Activated naive CD8-positive, alpha-beta T cell (primary cell): ENCODE measurements around the gene BMP6.

Experiments used
- H3K27ac Mint-ChIP-seq: one replicate; pipeline ENCODE4 v1.8.0; 2021; ENCODE audit warnings: mixed read lengths
- H3K27me3 Mint-ChIP-seq: one replicate; pipeline ENCODE4 v1.8.0; 2021; ENCODE audit warnings: mixed read lengths
- H3K36me3 Mint-ChIP-seq: one replicate; pipeline ENCODE4 v1.8.0; 2021; ENCODE audit warnings: mixed read lengths
- H3K4me1 Mint-ChIP-seq: one replicate; pipeline ENCODE4 v1.8.0; 2021; ENCODE audit warnings: low read depth, mixed read lengths
- H3K4me3 Mint-ChIP-seq: one replicate; pipeline ENCODE4 v1.8.0; 2021; ENCODE audit warnings: mild to moderate bottlenecking, mixed read lengths
- H3K9me3 Mint-ChIP-seq: one replicate; pipeline ENCODE4 v1.8.0; 2021; ENCODE audit warnings: low read depth, mixed read lengths

BMP6 gene

DNA sequence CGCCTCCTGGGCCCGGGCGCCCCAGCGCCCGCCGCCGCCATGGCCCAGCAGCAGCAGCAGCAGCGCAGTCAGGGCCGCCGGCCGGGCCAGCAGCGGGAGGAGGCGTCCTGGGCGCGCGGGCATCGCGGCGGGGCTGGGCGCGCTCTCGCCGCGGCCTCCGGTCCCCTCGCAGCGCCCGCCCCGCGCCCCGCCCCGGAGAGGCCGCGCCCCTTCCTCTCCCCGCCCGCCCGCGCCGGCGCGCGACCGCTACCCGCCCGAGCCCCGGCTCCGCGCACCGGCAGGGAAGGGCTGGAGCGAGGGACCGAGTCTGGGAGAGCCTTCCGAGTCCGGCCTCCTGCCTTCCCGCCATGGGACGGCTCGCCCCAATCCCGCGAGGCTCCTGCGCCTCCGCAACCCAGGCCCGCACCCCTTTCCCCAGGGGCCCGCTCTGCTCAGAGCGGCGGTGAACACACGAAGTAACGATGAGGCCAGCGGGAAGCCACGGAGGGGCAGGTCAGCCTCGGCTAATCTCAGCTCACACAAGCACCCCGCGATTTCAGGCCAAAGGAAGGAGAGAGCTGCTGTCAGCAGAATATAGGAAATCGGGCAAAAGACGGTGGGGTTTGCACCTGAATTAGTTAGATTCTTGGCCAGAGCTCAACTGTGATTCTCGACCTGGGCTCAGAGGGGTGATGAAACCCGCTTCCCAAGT, 184.9 kb downstream of the BMP6 start, which contains the start of gene TXNDC5:
TSS of gene TXNDC5 (minus strand) at position 135 of the 691 bp plus-strand sequence. CDS start at position 123, 12 bp downstream.
- Mint-ChIP-seq H3K27ac (peak within 1 kb of the TSS; percentile 66), H3K27me3 (no peaks in the 10 kb centered on the region), H3K9me3 (no peaks in the 10 kb centered on the region), H3K4me1 (peaks cover 18% of the 10 kb centered on the region), H3K4me3 (peak within 1 kb of the TSS; percentile 92), H3K36me3 (no peaks in the 10 kb centered on the region)

DNA sequence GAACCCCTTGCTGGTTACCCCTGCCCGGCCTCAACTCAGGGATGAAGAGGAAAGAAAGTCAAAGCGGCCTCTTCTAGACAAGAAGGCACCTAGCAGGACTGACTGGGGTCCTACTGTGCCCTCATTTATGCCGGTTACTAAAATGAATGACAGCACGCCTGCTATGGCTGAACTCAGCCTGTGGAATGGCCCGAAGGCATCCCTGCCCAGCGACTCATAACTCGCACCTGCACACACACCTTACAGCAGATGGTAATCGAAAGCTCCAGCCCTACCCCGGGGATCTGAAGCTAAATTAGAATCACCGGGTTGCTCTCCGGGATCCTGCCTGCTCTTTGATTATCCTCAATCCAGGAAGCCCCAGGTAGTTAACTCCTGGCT, 185.4 kb downstream of the BMP6 start:
- Mint-ChIP-seq H3K4me3 (no peak overlapping the region), H3K27ac (peak overlapping the region; percentile 66)

DNA sequence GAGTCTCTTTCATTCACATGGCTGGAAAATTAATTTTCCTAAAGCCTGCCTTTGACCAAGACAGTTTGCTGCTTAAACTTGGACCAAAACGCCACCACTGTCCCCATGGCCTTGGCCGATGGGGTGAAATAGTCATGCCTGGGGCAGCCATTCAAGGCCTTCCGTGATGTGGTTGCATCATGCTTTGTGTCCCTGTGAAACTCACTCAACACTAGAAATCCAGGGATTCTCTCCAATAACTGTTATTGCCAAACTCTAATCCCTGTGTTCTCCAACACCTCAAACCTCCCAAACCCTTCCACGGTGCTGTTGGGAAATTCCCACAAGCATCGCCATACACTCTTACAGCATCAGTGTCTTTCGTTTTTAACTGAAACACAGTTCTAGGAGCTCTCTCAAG, 186.1 kb downstream of the BMP6 start:
- no peak overlapping the region for H3K27ac Mint-ChIP-seq
- no peaks in the 10 kb centered on the region for H3K36me3 Mint-ChIP-seq
- H3K27me3 Mint-ChIP-seq, result no peaks in the 10 kb centered on the region
- no peak overlapping the region for H3K4me3 Mint-ChIP-seq
- H3K4me1 Mint-ChIP-seq, result peaks cover 18% of the 10 kb centered on the region
- no peaks in the 10 kb centered on the region for H3K9me3 Mint-ChIP-seq

More for the DNA sequence above, 185.4 kb downstream of the BMP6 start:
- no peaks in the 10 kb centered on the region for H3K27me3 Mint-ChIP-seq
- H3K9me3 Mint-ChIP-seq, result no peaks in the 10 kb centered on the region
- peaks cover 18% of the 10 kb centered on the region for H3K4me1 Mint-ChIP-seq
- H3K36me3 Mint-ChIP-seq, result no peaks in the 10 kb centered on the region

DNA sequence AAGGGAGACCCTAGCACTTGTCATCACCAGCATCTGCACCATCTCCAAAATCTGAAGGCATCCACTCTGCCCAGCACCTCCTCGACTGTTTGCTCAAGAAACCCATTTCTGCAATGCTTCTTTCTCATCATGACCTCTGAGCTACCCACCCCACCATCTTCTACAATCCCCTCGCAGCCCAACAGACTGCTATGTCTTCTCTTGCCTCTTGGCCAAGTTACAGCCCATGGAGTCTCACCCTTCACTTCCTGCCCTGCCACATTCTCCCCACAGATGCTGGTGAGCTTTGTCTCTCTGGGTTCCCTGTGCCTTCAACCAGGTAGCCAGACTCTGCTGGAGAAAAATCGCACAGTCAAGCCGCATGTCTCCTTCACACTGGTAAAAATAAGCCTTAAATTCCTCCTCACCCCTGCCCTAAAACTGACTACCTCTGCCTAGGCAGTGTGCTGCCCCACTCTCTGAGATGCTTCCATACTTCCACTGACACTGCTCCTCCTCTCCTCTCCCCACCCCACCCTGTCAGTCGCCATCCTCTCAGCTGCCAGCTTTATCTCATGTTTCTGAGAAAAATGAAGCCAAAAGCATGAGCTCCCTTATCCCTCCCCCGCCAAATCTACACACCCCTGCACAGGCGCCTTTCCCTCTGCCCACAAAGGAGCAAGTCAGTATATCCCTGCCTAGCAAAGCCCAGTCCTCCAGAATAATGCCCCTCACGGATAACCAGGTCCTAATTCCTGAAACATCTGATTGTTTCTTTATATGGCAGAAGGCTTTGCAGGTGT, 187.0 kb downstream of the BMP6 start:
- Mint-ChIP-seq H3K4me1 (peaks cover 15% of the 10 kb centered on the region), H3K36me3 (no peaks in the 10 kb centered on the region), H3K4me3 (no peak overlapping the region), H3K9me3 (no peaks in the 10 kb centered on the region), H3K27me3 (no peaks in the 10 kb centered on the region), H3K27ac (no peak overlapping the region)

DNA sequence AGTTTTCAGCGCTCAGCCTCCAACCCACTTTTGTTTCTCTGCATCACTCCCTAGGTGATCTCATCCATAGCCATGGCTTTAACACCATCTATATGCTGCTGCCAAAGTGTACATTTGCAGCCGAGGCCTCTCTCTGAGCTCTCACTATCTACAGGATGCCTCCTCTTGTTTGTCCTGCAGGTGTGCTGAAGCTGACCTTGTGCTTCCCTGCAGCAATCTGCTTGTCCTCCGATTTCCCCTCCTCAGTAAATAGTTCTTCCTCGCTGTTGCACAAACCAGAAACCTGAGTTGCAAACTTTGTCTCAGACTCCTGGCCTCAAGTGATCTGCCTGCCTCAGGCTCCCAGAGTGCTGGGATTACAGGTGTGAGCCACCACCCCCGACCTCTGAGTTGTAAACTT, 188.4 kb downstream of the BMP6 start:
- Mint-ChIP-seq H3K9me3 (no peaks in the 10 kb centered on the region), H3K4me1 (peaks cover 6% of the 10 kb centered on the region), H3K27ac (no peak overlapping the region), H3K27me3 (no peaks in the 10 kb centered on the region), H3K36me3 (no peaks in the 10 kb centered on the region), H3K4me3 (no peak overlapping the region)

DNA sequence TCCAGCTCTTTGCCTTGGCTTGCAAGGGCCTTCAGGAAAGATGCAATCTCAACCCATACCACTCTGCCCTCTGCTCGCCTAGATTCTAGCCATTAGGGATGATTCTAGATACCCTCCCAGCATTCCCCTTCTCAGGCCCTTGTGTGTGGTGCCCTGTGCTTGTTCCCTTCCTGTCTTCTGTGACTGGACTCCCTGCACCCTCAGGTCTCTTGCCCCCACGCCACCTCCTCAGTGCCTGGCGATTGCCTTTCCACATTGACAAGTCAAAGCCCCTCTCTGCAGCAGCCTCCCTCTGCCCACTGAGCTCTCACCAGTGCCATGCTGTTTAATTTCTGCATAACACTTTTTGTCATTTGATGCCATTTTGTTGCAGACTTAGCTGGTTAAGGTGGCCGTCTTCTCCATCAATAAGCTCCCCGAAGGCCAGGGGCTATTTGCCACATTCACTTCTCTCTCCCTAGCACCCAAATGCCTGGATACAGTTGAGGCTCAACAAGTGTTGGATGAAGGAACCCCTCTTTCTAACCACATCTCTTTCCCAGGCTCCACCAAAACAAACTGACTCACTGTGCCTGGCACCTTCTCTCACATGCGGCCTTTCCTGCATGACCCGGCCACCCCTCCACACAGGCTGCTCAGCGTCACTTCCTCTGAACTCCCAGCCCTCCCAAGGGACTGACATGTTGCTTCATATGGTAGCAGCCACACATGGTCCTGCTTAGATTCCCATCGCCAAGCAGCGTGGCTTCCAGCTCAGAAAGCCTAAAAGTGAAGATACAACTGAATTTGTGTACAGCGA, 189.3 kb downstream of the BMP6 start:
- Mint-ChIP-seq H3K4me3 (no peak overlapping the region), H3K4me1 (peaks cover 3% of the 10 kb centered on the region), H3K9me3 (no peaks in the 10 kb centered on the region), H3K27me3 (no peaks in the 10 kb centered on the region), H3K27ac (no peak overlapping the region), H3K36me3 (no peaks in the 10 kb centered on the region)

DNA sequence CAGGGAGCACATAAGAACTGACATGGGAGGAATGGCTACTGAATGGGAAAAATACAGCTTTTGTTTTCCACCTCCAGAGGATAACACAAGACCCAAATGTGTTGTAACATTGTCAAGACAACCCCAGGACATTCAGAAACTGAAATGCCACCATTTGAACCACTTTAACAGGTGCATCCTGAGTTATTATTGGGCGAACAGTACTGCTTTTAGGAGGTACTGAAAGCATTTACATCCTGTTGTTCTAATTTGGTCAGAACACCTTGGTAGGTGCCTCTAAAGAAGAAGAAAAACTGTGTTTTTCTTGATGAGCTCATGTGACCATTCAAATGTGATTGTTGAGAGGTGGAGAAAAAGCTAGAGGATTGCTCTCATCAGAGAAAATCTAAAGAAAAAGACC, 191.1 kb downstream of the BMP6 start:
- no peak overlapping the region for H3K4me3 Mint-ChIP-seq

DNA sequence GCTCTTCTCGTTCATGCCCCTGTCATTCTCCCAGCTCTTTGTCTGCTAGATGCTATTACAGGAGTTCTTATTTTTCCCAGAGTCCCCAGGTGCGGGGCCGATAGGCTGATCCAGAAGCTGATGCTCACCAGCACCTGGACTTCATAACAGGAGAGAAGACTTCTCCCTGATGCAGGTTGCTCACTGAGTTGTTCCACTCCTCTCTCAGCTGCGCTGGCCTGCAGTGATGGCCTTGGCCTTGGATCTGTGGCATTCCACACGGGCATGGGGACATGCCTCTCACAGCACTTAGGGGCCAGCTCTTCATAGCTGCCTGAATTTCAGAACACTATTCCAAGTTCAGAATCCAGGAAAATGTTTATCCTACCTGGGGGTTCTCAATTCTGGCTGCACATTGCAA, 191.8 kb downstream of the BMP6 start:
- Mint-ChIP-seq H3K36me3 (no peaks in the 10 kb centered on the region), H3K9me3 (no peaks in the 10 kb centered on the region), H3K4me1 (no peaks in the 10 kb centered on the region), H3K4me3 (no peak overlapping the region), H3K27ac (no peak overlapping the region), H3K27me3 (no peaks in the 10 kb centered on the region)

More for the DNA sequence above, 191.1 kb downstream of the BMP6 start:
- Mint-ChIP-seq H3K9me3 (no peaks in the 10 kb centered on the region), H3K4me1 (no peaks in the 10 kb centered on the region), H3K27me3 (no peaks in the 10 kb centered on the region), H3K27ac (no peak overlapping the region), H3K36me3 (no peaks in the 10 kb centered on the region)

DNA sequence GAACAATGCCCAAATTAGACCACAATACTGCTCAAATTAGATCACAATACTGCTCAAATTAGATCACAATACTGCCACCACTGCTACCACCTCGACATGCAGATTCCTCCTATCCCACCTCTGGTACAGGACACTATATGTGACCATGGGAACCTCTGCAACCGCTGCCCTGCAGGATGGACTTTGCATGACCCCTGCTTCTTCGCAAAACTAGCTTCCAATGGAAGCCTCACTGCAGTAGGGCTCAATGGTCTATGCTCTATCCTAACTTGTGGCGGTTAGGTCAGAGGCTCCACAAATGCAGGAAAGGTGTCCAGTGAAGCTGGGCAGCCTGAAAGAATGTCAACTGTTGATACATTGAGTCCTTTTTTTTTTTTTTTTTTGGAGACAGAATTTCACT, 192.5 kb downstream of the BMP6 start:
- Mint-ChIP-seq H3K36me3 (no peaks in the 10 kb centered on the region), H3K27me3 (no peaks in the 10 kb centered on the region), H3K27ac (no peak overlapping the region), H3K4me3 (no peak overlapping the region), H3K9me3 (no peaks in the 10 kb centered on the region), H3K4me1 (no peaks in the 10 kb centered on the region)

DNA sequence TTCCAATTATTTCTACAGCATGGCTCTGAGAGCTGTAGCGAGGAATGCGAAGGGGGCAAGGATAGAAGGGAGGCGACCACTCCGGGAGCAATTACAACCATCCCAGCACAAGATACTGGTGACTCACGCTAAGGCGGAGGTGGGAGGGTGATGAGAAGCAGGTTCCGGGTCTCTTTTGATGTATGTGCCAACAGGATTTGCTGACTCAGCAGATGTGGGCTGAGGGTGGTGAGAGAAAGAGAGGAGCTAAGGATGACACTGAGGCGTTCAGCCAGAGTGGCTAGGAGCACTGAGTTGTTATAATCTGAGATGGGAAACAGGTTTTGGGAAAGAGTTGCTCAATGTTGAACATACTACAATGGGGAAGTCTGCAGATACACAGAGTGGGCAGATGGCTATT, 194.0 kb downstream of the BMP6 start:
- Mint-ChIP-seq H3K4me1 (no peaks in the 10 kb centered on the region), H3K4me3 (no peak overlapping the region)

DNA sequence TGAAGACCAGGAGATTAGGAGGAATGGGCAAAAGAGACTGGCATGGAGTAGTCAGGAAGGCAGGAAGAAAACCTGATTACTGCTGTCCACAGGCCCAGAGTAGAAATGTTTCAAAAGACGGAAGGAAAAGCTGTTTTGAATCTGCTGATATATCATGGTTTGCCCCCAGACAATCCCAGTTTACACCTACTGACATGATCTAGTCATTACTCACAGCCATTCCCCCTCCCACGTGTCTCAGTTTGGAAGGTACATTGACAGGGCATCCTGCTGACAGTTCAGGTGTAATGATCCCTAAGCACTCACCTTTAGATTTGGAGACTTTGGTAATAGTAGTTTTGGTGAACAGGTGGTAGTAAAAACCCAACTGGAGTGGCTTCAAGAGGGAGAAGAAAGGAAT, 194.5 kb downstream of the BMP6 start:
- Mint-ChIP-seq H3K27ac (no peak overlapping the region), H3K36me3 (peaks cover 8% of the 10 kb centered on the region), H3K27me3 (no peaks in the 10 kb centered on the region), H3K4me1 (no peaks in the 10 kb centered on the region), H3K9me3 (peaks cover 6% of the 10 kb centered on the region), H3K4me3 (no peak overlapping the region)

More for the DNA sequence above, 194.0 kb downstream of the BMP6 start:
- Mint-ChIP-seq H3K27me3 (no peaks in the 10 kb centered on the region), H3K36me3 (peaks cover 6% of the 10 kb centered on the region), H3K27ac (no peak overlapping the region), H3K9me3 (peaks cover under 1% of the 10 kb centered on the region)

DNA sequence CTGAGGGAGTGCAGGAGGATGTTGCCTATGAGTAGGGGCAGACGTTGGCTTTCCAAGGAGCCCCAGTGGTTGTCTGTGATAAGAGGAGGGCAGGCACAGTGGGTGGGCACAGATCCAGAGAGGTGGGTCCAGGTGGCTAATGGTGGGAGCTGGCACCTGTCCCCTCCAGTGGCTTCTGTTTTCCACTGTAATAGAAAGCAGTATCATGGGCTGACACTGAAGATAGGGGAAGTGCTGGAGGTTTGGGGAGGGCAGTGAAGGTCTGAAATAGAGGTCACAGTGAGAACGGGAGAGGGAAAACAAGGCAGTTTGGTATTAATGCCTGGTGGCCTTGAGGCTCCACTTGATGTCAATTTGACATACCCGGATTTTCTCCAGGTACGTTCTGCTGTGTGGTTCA, 195.1 kb downstream of the BMP6 start:
- no peaks in the 10 kb centered on the region for H3K27me3 Mint-ChIP-seq
- no peaks in the 10 kb centered on the region for H3K4me1 Mint-ChIP-seq
- H3K36me3 Mint-ChIP-seq, result peaks cover 9% of the 10 kb centered on the region
- H3K4me3 Mint-ChIP-seq, result no peak overlapping the region
- H3K27ac Mint-ChIP-seq, result no peak overlapping the region
- H3K9me3 Mint-ChIP-seq, result peaks cover 7% of the 10 kb centered on the region

DNA sequence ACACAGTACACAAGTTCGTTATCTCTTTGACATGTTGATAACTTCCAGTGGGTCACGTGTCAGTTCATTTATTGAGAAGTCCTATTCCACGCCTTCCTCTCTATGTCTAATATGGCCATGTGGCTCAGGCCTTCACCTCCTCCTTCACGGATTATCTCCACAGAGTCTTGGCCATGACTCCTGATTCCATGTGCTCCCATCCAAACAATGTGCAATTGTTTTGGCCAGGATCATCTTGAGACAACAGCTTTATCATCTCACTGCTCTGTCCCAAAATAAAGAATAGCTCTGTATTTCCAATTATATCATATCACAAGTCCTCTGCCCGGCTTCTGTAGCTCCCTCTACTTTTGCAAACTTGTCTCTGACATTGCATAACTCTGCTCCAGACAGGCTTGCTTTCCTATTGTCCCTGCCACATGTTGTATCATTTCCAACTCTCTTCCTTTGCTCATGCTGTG, 195.8 kb downstream of the BMP6 start:
- H3K9me3 Mint-ChIP-seq, result peaks cover 7% of the 10 kb centered on the region
- no peak overlapping the region for H3K4me3 Mint-ChIP-seq
- H3K36me3 Mint-ChIP-seq, result peaks cover 9% of the 10 kb centered on the region
- peaks cover 1% of the 10 kb centered on the region for H3K27me3 Mint-ChIP-seq
- H3K27ac Mint-ChIP-seq, result no peak overlapping the region
- no peaks in the 10 kb centered on the region for H3K4me1 Mint-ChIP-seq

DNA sequence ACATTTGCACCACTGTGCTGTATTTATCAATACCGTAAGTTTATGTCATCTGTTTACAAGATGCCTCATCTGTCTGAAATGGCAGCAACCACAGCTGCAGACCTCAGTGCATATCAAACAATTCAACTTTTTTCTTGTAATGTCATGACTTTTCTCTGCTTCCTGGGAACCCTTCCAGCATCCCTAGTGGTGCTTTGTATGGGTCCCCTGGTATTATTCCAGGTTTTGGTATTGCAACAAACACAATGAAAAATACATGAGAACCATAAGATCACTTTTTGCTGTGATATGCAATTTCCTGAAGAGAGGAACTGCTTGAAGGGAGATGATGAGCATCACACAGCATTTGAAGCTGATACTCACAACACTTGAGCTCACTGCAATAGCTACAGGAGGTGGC, 196.7 kb downstream of the BMP6 start:
- Mint-ChIP-seq H3K4me3 (no peak overlapping the region), H3K27ac (no peak overlapping the region), H3K4me1 (no peaks in the 10 kb centered on the region), H3K36me3 (peaks cover 9% of the 10 kb centered on the region), H3K9me3 (peaks cover 7% of the 10 kb centered on the region), H3K27me3 (peaks cover 3% of the 10 kb centered on the region)

DNA sequence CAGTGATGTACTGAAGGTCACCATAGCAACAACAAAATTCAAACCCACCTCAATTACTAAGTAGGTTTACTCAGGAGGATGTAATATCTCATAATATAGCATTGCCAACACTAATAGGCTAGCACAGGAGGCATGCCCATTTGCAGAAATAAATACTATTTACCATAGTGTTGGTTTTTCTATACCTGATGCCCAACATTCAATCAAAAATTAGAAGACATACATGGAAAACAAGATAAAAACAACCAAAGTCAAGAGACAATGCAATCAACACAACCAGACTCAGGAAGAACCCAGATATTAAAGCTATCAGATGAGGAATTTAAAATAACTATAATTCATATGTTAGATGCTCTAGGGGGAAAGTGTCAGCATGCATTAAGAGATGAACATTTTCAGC, 199.0 kb downstream of the BMP6 start:
- H3K36me3 Mint-ChIP-seq, result peaks cover 9% of the 10 kb centered on the region
- no peaks in the 10 kb centered on the region for H3K4me1 Mint-ChIP-seq
- H3K27me3 Mint-ChIP-seq, result peaks cover 5% of the 10 kb centered on the region
- H3K27ac Mint-ChIP-seq, result no peak overlapping the region
- H3K9me3 Mint-ChIP-seq, result peaks cover 7% of the 10 kb centered on the region
- H3K4me3 Mint-ChIP-seq, result no peak overlapping the region
